ENCODE results near the gene TRAF1.

- TF ChIP-seq EZH2 (IDR thresholded peaks at IDR 0.05; ENCODE audit: borderline replicate concordance, insufficient read depth, low read depth, low read length, poor library complexity, severe bottlenecking): no peak
- TF ChIP-seq, protein P1, sequence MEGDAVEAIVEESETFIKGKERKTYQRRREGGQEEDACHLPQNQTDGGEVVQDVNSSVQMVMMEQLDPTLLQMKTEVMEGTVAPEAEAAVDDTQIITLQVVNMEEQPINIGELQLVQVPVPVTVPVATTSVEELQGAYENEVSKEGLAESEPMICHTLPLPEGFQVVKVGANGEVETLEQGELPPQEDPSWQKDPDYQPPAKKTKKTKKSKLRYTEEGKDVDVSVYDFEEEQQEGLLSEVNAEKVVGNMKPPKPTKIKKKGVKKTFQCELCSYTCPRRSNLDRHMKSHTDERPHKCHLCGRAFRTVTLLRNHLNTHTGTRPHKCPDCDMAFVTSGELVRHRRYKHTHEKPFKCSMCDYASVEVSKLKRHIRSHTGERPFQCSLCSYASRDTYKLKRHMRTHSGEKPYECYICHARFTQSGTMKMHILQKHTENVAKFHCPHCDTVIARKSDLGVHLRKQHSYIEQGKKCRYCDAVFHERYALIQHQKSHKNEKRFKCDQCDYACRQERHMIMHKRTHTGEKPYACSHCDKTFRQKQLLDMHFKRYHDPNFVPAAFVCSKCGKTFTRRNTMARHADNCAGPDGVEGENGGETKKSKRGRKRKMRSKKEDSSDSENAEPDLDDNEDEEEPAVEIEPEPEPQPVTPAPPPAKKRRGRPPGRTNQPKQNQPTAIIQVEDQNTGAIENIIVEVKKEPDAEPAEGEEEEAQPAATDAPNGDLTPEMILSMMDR (IDR thresholded peaks at IDR 0.05): no peak
These were observed 47.6 kb upstream of the TRAF1 start for GRCh38 chr9:120974181-120974580.

All from B cell (primary cell).